DND-41 (cell line): Measurements from ENCODE around the gene ZDHHC14.
A peak's percentile ranks its signal among the peaks of the same experiment; 100 is the strongest.

Experiments used
- ATAC-seq: fragments of 200-7000 bp; cut with Tn5 transposase; 3 replicates; pipeline ENCODE4 v1.9.1; 2021; ENCODE audit warnings: low read depth; ENCODE audit not compliant: insufficient read depth
- DNase-seq: peaks from one replicate; pipeline ENCODE4 v3.0.0-alpha.2; 2020
- H2AFZ ChIP-seq: 2 replicates; pipeline ENCODE4 v1.6.0; 2012; ENCODE audit warnings: low read depth, low read length
- H3K27ac ChIP-seq: 2 replicates; pipeline ENCODE4 v1.5.1; 2012; ENCODE audit warnings: low read length, inconsistent platforms
- H3K27me3 ChIP-seq: fragments of 200-600 bp; sonication (generic); 2 replicates; pipeline ENCODE4 v1.6.0; 2012; ENCODE audit warnings: low read length, mild to moderate bottlenecking, inconsistent platforms; ENCODE audit not compliant: insufficient read depth, poor library complexity
- H3K36me3 ChIP-seq: 2 replicates; pipeline ENCODE4 v1.5.1; 2012; ENCODE audit warnings: low read length, inconsistent platforms; ENCODE audit not compliant: insufficient read depth
- H3K4me1 ChIP-seq: 2 replicates; pipeline ENCODE4 v1.5.1; 2012; ENCODE audit warnings: mild to moderate bottlenecking, low read length; ENCODE audit not compliant: insufficient read depth
- H3K4me2 ChIP-seq: 2 replicates; pipeline ENCODE4 v1.6.0; 2012; ENCODE audit warnings: mild to moderate bottlenecking, moderate library complexity, low read length, inconsistent platforms; ENCODE audit not compliant: insufficient read depth
- H3K4me3 ChIP-seq, 2 experiments: fragments of 200-600 bp in 1 of 2; shearing (Covaris generic) in 1 of 2; 2 replicates each; pipeline ENCODE4 v1.5.1; 2012 to 2016; ENCODE audit warnings: inconsistent platforms in 2 of 2, low read length in 2 of 2, mild to moderate bottlenecking in 2 of 2, low read depth in 1 of 2, moderate library complexity in 1 of 2
- H3K79me2 ChIP-seq: 2 replicates; pipeline ENCODE4 v1.6.0; 2012; ENCODE audit warnings: low read length, inconsistent platforms; ENCODE audit not compliant: insufficient read depth
- H3K9ac ChIP-seq: 2 replicates; pipeline ENCODE4 v1.6.0; 2012; ENCODE audit warnings: low read depth, mild to moderate bottlenecking, inconsistent platforms, low read length, moderate library complexity
- H3K9me3 ChIP-seq: 2 replicates; pipeline ENCODE4 v1.5.1; 2012; ENCODE audit warnings: low read length, moderate library complexity, mild to moderate bottlenecking, inconsistent platforms; ENCODE audit not compliant: insufficient read depth, severe bottlenecking
- H4K20me1 ChIP-seq: 2 replicates; pipeline ENCODE4 v1.6.0; 2012; ENCODE audit warnings: low read length; ENCODE audit not compliant: insufficient read depth
- EZH2 ChIP-seq: IDR thresholded peaks from 3 replicates; pipeline ENCODE4 v1.6.1; 2012; ENCODE audit warnings: borderline replicate concordance, low read depth, mild to moderate bottlenecking, moderate library complexity, low read length, inconsistent platforms; ENCODE audit not compliant: severe bottlenecking
- TF ChIP-seq, protein P1 (sequence below): IDR thresholded peaks from 2 replicates; pipeline ENCODE4 v1.5.1; 2012; ENCODE audit warnings: borderline replicate concordance, low read length, moderate library complexity, mild to moderate bottlenecking; ENCODE audit not compliant: poor library complexity, severe bottlenecking; ENCODE audit errors: extremely low read depth

ZDHHC14 gene

DNA sequence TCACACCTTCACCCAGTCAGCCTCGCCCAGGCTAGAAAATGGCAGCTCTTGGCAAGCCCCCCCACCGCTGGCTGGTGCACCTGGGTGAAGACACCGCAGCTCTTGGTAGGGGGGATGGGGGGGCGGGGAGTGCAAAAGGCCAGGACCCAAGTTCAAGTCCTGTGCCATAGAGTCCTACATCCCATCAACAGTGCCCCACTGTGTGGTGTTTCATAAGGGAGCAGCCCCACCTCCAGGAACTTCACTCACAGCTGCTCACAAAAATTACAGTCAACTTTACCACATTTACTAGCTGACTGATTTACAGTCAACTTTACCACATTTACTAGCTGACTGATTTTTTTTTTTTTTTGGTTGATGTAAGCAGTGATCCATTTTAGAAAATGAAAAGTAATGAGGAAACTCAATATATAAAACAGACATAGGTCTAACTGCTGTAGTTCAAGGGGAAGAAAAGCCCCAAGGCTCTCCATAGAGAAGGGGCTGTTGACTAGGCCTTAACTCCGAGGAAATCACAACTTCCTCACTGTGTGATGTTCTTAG, 233.1 kb downstream of the ZDHHC14 start:
- no peaks in the 10 kb centered on the region for H3K9me3 ChIP-seq
- no peaks in the 10 kb centered on the region for H3K27me3 ChIP-seq
- peak; percentile 42; the same call in 1 of the 3 replicates for ATAC-seq
- no peaks in the 10 kb centered on the region for H3K79me2 ChIP-seq
- no peak overlapping the region for H3K9ac ChIP-seq
- no peak for DNase-seq
- H3K4me1 ChIP-seq: no peaks in the 10 kb centered on the region
- no peaks in the 10 kb centered on the region for H4K20me1 ChIP-seq
- no peak for TF ChIP-seq EZH2
- TF ChIP-seq, protein P1, sequence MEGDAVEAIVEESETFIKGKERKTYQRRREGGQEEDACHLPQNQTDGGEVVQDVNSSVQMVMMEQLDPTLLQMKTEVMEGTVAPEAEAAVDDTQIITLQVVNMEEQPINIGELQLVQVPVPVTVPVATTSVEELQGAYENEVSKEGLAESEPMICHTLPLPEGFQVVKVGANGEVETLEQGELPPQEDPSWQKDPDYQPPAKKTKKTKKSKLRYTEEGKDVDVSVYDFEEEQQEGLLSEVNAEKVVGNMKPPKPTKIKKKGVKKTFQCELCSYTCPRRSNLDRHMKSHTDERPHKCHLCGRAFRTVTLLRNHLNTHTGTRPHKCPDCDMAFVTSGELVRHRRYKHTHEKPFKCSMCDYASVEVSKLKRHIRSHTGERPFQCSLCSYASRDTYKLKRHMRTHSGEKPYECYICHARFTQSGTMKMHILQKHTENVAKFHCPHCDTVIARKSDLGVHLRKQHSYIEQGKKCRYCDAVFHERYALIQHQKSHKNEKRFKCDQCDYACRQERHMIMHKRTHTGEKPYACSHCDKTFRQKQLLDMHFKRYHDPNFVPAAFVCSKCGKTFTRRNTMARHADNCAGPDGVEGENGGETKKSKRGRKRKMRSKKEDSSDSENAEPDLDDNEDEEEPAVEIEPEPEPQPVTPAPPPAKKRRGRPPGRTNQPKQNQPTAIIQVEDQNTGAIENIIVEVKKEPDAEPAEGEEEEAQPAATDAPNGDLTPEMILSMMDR: peak; percentile 24
- no peaks in the 10 kb centered on the region for H3K36me3 ChIP-seq
- H3K4me2 ChIP-seq: no peak overlapping the region
- H2AFZ ChIP-seq: no peak overlapping the region
- H3K4me3 ChIP-seq: no peak overlapping the region
- no peak overlapping the region for H3K27ac ChIP-seq

DNA sequence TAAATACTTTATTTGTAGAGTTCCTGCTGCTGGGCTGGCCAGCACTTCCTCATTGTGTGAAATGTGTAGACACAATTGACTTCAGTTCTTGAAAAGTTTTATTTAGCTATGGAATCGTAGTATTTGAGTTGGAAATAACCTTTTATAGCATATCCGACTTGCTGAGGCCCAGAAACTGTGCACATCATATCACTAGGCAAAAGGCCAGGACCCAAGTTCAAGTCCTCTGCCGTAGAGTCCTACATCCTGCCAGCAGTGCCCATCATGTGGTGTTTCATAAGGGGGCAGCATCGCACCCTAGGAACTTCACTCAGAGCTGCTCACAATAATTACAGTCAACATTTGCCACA, 234.4 kb downstream of the ZDHHC14 start:
- no peak overlapping the region for H2AFZ ChIP-seq
- no peak overlapping the region for H3K9ac ChIP-seq
- H4K20me1 ChIP-seq: no peaks in the 10 kb centered on the region
- H3K4me1 ChIP-seq: no peaks in the 10 kb centered on the region
- ATAC-seq (no peak), DNase-seq (no peak)
- no peaks in the 10 kb centered on the region for H3K79me2 ChIP-seq
- no peaks in the 10 kb centered on the region for H3K36me3 ChIP-seq
- no peaks in the 10 kb centered on the region for H3K9me3 ChIP-seq
- TF ChIP-seq, protein P1: peak; percentile 46
- no peak for TF ChIP-seq EZH2
- H3K27ac ChIP-seq: no peak overlapping the region
- H3K4me2 ChIP-seq: no peak overlapping the region
- no peak overlapping the region for H3K4me3 ChIP-seq
- H3K27me3 ChIP-seq: peaks cover 3% of the 10 kb centered on the region

DNA sequence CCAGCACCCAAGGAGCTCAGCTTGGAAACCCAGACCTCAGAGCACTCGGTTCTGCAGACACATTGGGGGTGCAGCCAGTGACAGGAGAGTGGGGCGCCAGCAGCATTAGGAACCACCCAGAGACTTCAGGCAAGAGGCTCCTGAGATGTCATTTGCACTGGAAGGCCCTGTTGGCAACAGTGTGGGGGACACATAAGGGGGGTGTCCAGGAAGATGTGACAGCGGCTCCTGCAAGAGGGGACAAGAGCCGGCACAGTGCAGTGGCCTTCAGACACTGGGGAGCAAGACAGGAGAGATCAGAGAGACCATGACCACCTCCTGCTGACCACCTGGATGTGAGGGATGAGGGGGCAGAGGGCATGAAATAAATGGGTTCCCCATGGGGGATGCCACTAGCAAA, 235.0 kb downstream of the ZDHHC14 start:
- H3K9me3 ChIP-seq: no peaks in the 10 kb centered on the region
- no peak for TF ChIP-seq EZH2
- TF ChIP-seq, protein P1: no peak
- peaks cover 3% of the 10 kb centered on the region for H3K27me3 ChIP-seq
- no peak overlapping the region for H3K4me2 ChIP-seq
- no peak overlapping the region for H3K27ac ChIP-seq
- H3K4me3 ChIP-seq: no peak overlapping the region
- DNase-seq (no peak), ATAC-seq (no peak)
- H3K36me3 ChIP-seq: no peaks in the 10 kb centered on the region
- no peaks in the 10 kb centered on the region for H4K20me1 ChIP-seq
- H3K9ac ChIP-seq: no peak overlapping the region
- H2AFZ ChIP-seq: no peak overlapping the region
- H3K4me1 ChIP-seq: no peaks in the 10 kb centered on the region
- H3K79me2 ChIP-seq: no peaks in the 10 kb centered on the region

DNA sequence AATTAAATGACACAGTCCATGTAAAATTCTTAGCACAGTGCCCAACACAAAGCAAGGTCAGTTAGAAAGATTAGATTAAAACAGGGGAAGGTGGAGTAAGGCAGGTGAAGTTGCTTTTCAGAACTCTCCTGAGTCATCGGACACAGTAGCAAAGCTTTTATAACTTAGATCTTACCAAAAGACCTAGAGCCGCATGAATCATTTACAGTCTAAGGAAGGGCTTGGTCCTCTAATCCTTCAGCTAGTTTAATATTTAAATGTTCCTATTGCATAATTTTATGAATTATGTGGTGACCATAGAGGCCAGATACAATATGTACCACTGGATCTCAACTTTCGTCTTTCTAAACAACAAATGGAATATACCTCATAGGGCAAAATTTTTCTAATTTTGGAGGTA, 240.0 kb downstream of the ZDHHC14 start:
- Histone ChIP-seq H3K4me3 (no peak overlapping the region), H3K79me2 (no peaks in the 10 kb centered on the region), H3K9ac (no peak overlapping the region), H3K27ac (no peak overlapping the region), H2AFZ (no peak overlapping the region), H3K27me3 (peaks cover 3% of the 10 kb centered on the region), H4K20me1 (no peaks in the 10 kb centered on the region), H3K9me3 (no peaks in the 10 kb centered on the region), H3K4me1 (no peaks in the 10 kb centered on the region), H3K4me2 (no peak overlapping the region), H3K36me3 (no peaks in the 10 kb centered on the region)
- DNase-seq (no peak), ATAC-seq (no peak)
- TF ChIP-seq, protein P1: no peak
- no peak for TF ChIP-seq EZH2
